ENCODE measurements around the gene NUMB. TPM values are rescaled to one million over a fixed set of nuclear protein-coding genes. Genes with fewer than 3 reads are reported as not detected.
"Not testable (repeated sequence)": the region's sequence is repeated elsewhere in the genome, so short reads cannot be mapped to it uniquely, and the experiment has no call there.

Gene NUMB
- polyA plus RNA-seq, 1 donor from 2014 or later = 11.5 TPM

DNA sequence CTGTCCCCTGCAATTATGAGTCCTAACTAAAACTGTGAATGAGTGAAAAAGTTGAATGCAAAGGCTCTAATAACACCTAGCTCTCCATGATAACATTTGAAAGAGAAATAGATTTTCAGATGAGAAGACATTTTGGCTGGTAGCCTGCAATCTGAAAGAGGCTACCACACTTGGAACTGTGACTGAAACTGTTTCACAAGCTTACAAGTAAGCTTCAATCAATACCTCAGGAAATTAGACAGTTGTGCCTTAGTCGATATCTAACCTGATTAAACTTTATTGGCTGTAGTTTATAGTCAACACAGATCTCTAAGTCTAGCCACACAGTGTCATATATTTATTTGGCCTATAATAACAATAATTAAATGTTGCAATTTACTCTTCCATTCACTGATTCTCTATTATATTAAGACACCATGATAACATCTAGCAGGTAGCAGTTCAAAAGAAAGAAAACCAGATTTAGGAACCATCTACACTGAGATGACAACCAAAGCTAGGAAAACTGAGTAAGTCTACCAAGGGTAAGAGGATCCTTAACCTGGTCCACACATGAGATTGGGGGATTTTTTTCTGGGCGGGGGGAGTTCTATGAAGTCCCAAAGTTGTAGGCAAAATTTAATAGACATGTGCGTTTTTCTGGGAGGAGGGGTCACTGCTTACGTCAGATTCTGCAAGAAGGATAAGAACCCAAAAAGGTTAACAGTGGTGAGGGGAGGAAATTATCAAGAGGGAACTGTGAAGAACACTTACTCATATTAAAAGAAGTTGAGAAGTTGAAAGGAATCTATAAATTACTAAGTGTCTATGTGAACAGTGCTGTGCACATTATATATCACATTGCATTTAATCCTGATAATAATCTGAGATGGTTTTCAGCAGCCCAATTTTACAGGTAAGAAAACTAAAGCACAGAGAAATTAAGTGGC lies 65.8 kb downstream of the NUMB start:
- no peak overlapping the region for H3K4me3 ChIP-seq (ENCODE audit: low read length)
- H3F3A ChIP-seq (ENCODE audit: insufficient read depth, low read length, poor library complexity, severe bottlenecking) = no peaks in the 10 kb centered on the region
- no peak overlapping the region for H3K27ac ChIP-seq (ENCODE audit: low read length)
- H3K4me2 ChIP-seq (ENCODE audit: low read length) = no peak overlapping the region
- H3K79me2 ChIP-seq (replicated peaks; ENCODE audit: insufficient read depth, low read length) = no peaks in the 10 kb centered on the region
- no peaks in the 10 kb centered on the region for H3K9me2 ChIP-seq (ENCODE audit: insufficient read depth, low read length)
- no peaks in the 10 kb centered on the region for H3K9me3 ChIP-seq (ENCODE audit: low read length)
- no peaks in the 10 kb centered on the region for H4K20me1 ChIP-seq (ENCODE audit: insufficient read depth)
- TF ChIP-seq RAD21 (conservative IDR thresholded peaks at IDR 0.05) = no peak
- no peak for TF ChIP-seq POLR2AphosphoS5 (IDR thresholded peaks at IDR 0.05)
- TF ChIP-seq EZH2 (IDR thresholded peaks at IDR 0.05; ENCODE audit: borderline replicate concordance, insufficient read depth, low read length, poor library complexity, severe bottlenecking) = no peak
- TF ChIP-seq SMC3 (conservative IDR thresholded peaks at IDR 0.05; ENCODE audit: poor library complexity) = no peak
- TF ChIP-seq EP300 (conservative IDR thresholded peaks at IDR 0.05; ENCODE audit: poor library complexity, severe bottlenecking) = no peak
- TF ChIP-seq MXI1 (conservative IDR thresholded peaks at IDR 0.05; ENCODE audit: poor library complexity, severe bottlenecking) = no peak
- TF ChIP-seq, protein P1, sequence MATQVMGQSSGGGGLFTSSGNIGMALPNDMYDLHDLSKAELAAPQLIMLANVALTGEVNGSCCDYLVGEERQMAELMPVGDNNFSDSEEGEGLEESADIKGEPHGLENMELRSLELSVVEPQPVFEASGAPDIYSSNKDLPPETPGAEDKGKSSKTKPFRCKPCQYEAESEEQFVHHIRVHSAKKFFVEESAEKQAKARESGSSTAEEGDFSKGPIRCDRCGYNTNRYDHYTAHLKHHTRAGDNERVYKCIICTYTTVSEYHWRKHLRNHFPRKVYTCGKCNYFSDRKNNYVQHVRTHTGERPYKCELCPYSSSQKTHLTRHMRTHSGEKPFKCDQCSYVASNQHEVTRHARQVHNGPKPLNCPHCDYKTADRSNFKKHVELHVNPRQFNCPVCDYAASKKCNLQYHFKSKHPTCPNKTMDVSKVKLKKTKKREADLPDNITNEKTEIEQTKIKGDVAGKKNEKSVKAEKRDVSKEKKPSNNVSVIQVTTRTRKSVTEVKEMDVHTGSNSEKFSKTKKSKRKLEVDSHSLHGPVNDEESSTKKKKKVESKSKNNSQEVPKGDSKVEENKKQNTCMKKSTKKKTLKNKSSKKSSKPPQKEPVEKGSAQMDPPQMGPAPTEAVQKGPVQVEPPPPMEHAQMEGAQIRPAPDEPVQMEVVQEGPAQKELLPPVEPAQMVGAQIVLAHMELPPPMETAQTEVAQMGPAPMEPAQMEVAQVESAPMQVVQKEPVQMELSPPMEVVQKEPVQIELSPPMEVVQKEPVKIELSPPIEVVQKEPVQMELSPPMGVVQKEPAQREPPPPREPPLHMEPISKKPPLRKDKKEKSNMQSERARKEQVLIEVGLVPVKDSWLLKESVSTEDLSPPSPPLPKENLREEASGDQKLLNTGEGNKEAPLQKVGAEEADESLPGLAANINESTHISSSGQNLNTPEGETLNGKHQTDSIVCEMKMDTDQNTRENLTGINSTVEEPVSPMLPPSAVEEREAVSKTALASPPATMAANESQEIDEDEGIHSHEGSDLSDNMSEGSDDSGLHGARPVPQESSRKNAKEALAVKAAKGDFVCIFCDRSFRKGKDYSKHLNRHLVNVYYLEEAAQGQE (IDR thresholded peaks at IDR 0.05; ENCODE audit: borderline replicate concordance) = no peak
- TF ChIP-seq, protein P2, sequence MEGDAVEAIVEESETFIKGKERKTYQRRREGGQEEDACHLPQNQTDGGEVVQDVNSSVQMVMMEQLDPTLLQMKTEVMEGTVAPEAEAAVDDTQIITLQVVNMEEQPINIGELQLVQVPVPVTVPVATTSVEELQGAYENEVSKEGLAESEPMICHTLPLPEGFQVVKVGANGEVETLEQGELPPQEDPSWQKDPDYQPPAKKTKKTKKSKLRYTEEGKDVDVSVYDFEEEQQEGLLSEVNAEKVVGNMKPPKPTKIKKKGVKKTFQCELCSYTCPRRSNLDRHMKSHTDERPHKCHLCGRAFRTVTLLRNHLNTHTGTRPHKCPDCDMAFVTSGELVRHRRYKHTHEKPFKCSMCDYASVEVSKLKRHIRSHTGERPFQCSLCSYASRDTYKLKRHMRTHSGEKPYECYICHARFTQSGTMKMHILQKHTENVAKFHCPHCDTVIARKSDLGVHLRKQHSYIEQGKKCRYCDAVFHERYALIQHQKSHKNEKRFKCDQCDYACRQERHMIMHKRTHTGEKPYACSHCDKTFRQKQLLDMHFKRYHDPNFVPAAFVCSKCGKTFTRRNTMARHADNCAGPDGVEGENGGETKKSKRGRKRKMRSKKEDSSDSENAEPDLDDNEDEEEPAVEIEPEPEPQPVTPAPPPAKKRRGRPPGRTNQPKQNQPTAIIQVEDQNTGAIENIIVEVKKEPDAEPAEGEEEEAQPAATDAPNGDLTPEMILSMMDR (IDR thresholded peaks at IDR 0.05; ENCODE audit: poor library complexity, severe bottlenecking) = no peak
- no peak overlapping the region for H3K9ac ChIP-seq (ENCODE audit: low read length)
- H2AFZ ChIP-seq (ENCODE audit: low read depth, low read length) = no peak overlapping the region
- no peaks in the 10 kb centered on the region for H3K27me3 ChIP-seq (ENCODE audit: insufficient read depth, low read depth, low read length)
- no peaks in the 10 kb centered on the region for H3K36me3 ChIP-seq (ENCODE audit: insufficient read depth, low read length)

DNA sequence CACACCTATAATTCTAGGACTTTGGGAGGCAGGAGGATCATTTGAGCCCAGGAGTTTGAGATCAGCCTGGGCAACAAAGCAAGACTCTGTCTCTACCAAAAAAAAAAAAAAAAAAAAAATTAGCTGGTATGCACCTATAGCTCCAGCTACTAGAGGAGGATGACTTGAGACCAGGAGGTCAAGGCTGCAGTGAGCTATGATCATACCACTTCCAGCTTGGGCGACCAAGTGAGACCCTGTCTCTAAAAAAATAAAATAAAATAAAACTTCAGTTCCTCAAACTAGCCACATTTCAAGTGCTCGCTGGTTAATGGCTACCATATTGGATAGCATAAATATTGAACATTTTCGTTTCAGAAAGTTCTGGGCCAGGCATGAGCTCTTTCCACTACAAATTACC lies 70.5 kb downstream of the NUMB start:
- not testable (repeated sequence) for H3K9me2 ChIP-seq (ENCODE audit: insufficient read depth, low read length); H3K36me3 ChIP-seq (ENCODE audit: insufficient read depth, low read length); H3K79me2 ChIP-seq (replicated peaks; ENCODE audit: insufficient read depth, low read length); H3K27me3 ChIP-seq (ENCODE audit: insufficient read depth, low read depth, low read length); H3K4me2 ChIP-seq (ENCODE audit: low read length); H3F3A ChIP-seq (ENCODE audit: insufficient read depth, low read length, poor library complexity, severe bottlenecking); H2AFZ ChIP-seq (ENCODE audit: low read depth, low read length); H3K4me3 ChIP-seq (ENCODE audit: low read length); H3K27ac ChIP-seq (ENCODE audit: low read length); H3K9ac ChIP-seq (ENCODE audit: low read length); H4K20me1 ChIP-seq (ENCODE audit: insufficient read depth); H3K9me3 ChIP-seq (ENCODE audit: low read length)
